Naive thymus-derived CD4-positive, alpha-beta T cell (primary cell): ENCODE measurements around the gene GDAP2. TPM values are rescaled to one million over a fixed set of nuclear protein-coding genes. Genes with fewer than 3 reads are reported as not detected.

ENCODE experiments used
- ATAC-seq: fragments of 150-1000 bp; cut with Tn5 transposase; 2 replicates; pipeline ENCODE4 v1.10.0; 2021; ENCODE audit warnings: mild to moderate bottlenecking, moderate library complexity
- CTCF ChIA-PET: fragments of 350-600 bp; sonication (Branson Sonifier 250); formaldehyde crosslinking; loops from one replicate; lab custom pipeline; 2021; ENCODE audit warnings: antibody characterized with exemption; lab: Charles Lee
- POLR2A ChIA-PET: fragments of 350-600 bp; sonication (Branson Sonifier 250); formaldehyde crosslinking; loops from one replicate; lab custom pipeline; 2021; ENCODE audit warnings: antibody characterized with exemption, inconsistent platforms; lab: Charles Lee
- DNase-seq, 9 donors: peaks; one replicate each; pipeline versions ENCODE4 v3.0.0 to v3.0.0-alpha.2; 2020 to 2022; ENCODE audit warnings: mixed read lengths in 1 of 9
- H3K27ac ChIP-seq: one replicate; pipeline ENCODE4 v1.7.0; 2013; ENCODE audit warnings: mild to moderate bottlenecking, low read depth, low read length, moderate library complexity
- H3K27me3 ChIP-seq, 2 donors: one replicate each; pipeline ENCODE4 v1.7.0; 2013; ENCODE audit warnings: low read length in 2 of 2, mild to moderate bottlenecking in 2 of 2, moderate library complexity in 2 of 2; ENCODE audit not compliant: control insufficient read depth in 2 of 2, insufficient read depth in 2 of 2
- H3K36me3 ChIP-seq, 3 experiments: 1 replicate in 2 of 3; 2 replicates in 1 of 3; pipeline ENCODE4 v1.7.0; 2013; ENCODE audit warnings: low read length in 3 of 3, mild to moderate bottlenecking in 3 of 3, moderate library complexity in 1 of 3; ENCODE audit not compliant: insufficient read depth in 3 of 3, control insufficient read depth in 2 of 3
- H3K4me1 ChIP-seq, 2 donors: one replicate each; pipeline ENCODE4 v1.7.0; 2013; ENCODE audit warnings: low read length in 2 of 2, mild to moderate bottlenecking in 2 of 2, moderate library complexity in 1 of 2; ENCODE audit not compliant: control insufficient read depth in 2 of 2, insufficient read depth in 2 of 2
- H3K4me3 ChIP-seq: 2 replicates; pipeline ENCODE4 v1.7.0; 2013; ENCODE audit warnings: mild to moderate bottlenecking, low read length
- H3K9me3 ChIP-seq, 3 experiments: 1 replicate in 2 of 3; 2 replicates in 1 of 3; pipeline ENCODE4 v1.7.0; 2013; ENCODE audit warnings: low read length in 3 of 3; ENCODE audit not compliant: control insufficient read depth in 2 of 3
- H3K27ac Mint-ChIP-seq, 9 donors: one replicate each; pipeline ENCODE4 v1.8.0; 2020 to 2022; ENCODE audit warnings: mixed read lengths in 9 of 9, mild to moderate bottlenecking in 8 of 9, moderate library complexity in 5 of 9, inconsistent platforms in 2 of 9
- H3K27me3 Mint-ChIP-seq, 5 donors: one replicate each; pipeline ENCODE4 v1.8.0; 2021 to 2022; ENCODE audit warnings: mixed read lengths in 5 of 5, mild to moderate bottlenecking in 1 of 5
- H3K36me3 Mint-ChIP-seq, 5 donors: one replicate each; pipeline ENCODE4 v1.8.0; 2020 to 2022; ENCODE audit warnings: mixed read lengths in 5 of 5, mild to moderate bottlenecking in 3 of 5, inconsistent platforms in 1 of 5
- H3K4me1 Mint-ChIP-seq, 7 donors: one replicate each; pipeline ENCODE4 v1.8.0; 2020 to 2022; ENCODE audit warnings: mixed read lengths in 7 of 7, mild to moderate bottlenecking in 3 of 7, inconsistent platforms in 1 of 7
- H3K4me3 Mint-ChIP-seq, 10 donors: one replicate each; pipeline ENCODE4 v1.8.0; 2020 to 2022; ENCODE audit warnings: mild to moderate bottlenecking in 10 of 10, mixed read lengths in 10 of 10, moderate library complexity in 6 of 10, inconsistent platforms in 2 of 10
- H3K9me3 Mint-ChIP-seq, 11 donors: one replicate each; pipeline ENCODE4 v1.8.0; 2020 to 2022; ENCODE audit warnings: mixed read lengths in 11 of 11, mild to moderate bottlenecking in 4 of 11, inconsistent platforms in 1 of 11, moderate library complexity in 1 of 11
- intact Hi-C, 2 donors: fragments of 100-400 bp; cut with micrococcal nuclease; formaldehyde crosslinking; loops; one replicate each; pipeline ENCODE4 v1.15.1; 2023
- polyA plus RNA-seq, 2 donors: library from polyadenylated mRNA; unstranded; fragments of 300-500 nt; fragmentation: Illumina TruSeq; gene quantifications; one replicate each; pipeline ENCODE4 v1.2.3, GENCODE V29; 2021
- total RNA-seq, 6 experiments: library from RNA in 5 of 6; stranded (reverse) in 5 of 6; gene quantifications; 1 replicate in 5 of 6; 2 replicates in 1 of 6; pipeline ENCODE4 v1.2.3 and lab custom pipeline; 2021 to 2026

Gene GDAP2
- total and polyA plus RNA-seq, 7 experiments from 2014 or later: 9.7 to 31.2 (median 24.9) TPM

DNA sequence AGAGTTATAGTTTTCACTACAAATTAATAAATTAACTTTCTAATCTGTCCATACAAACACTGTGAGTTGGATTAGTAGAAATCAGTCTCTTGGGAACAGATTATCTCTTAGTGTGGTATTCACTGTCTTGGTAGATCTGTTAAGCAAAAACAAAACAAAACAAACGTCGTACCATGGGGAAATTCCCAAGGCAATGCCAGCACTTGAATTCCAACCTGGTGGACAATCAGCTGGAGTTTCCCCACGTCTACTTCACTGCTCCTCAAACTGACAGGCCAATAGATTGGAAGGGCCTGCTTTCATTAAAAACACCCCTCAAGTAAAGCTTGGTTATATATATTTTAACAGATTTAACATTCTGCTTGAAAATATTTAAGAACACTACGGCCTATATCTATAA, 31.9 kb downstream of the GDAP2 start:
- Histone ChIP-seq H3K4me1 (no peaks in the 10 kb centered on the region), H3K27ac (no peak overlapping the region), H3K4me3 (no peak overlapping the region), H3K27me3 (no peaks in the 10 kb centered on the region), H3K36me3 (peaks cover 0 to 52% (median 15%) of the 10 kb centered on the region in 3 experiments), H3K9me3 (no peaks in the 10 kb centered on the region)
- Mint-ChIP-seq H3K9me3 (no peaks in the 10 kb centered on the region), H3K4me1 (peaks cover 0 to 5% (median 3%) of the 10 kb centered on the region in 7 donors), H3K27me3 (no peaks in the 10 kb centered on the region), H3K27ac (peak overlapping the region in 1 of 9 donors; percentile 42), H3K36me3 (peaks cover 14 to 38% (median 19%) of the 10 kb centered on the region in 5 donors), H3K4me3 (no peak overlapping the region)
- POLR2A ChIA-PET: interaction anchor here (0.6 kb wide), 1 partner anchor 1244 kb away, joined by 3 read pairs; no protein-coding TSS in a partner anchor
- CTCF ChIA-PET: no interaction called here
- intact Hi-C loops: loop anchor here (5.0 to 10.0 kb wide), 3 partner anchors 140 to 775 kb away; partner anchors contain the start of gene TRIM45 (in 1 of the 2)
- ATAC-seq: no peak
- no peak for DNase-seq

DNA sequence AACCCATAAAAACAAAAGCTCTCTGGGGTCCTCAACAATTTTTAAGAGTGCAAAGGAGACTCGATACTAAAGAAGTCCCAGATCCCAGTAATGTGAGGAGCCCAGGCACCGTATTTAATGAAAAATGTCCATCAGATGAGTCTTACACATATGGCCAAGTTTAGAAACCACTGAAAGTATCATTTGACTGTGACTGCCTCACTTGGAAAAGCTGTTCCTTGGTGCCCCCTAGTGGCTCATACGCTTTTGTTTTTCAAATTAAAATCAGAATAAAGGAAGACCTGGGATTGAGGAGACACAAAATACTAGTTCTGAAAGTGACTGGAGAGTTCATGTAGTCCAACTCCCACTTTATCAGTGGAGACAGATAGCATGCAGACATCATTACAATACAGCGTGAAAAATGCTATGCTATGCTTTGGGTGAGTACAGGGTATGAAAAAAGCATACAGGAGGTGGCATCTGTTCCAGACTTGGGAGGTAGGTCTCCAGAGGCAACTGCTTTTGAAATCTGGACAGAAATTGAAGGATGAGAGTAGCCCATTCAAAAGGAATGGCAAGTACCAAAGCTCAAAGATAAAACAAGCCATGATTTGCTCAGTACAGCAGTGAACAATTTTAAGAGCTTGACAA, 33.8 kb downstream of the GDAP2 start:
- intact Hi-C loops: loop anchor here (1.0 to 10.0 kb wide), 8 partner anchors 11 to 827 kb away; partner anchors contain the start of genes GDAP2 (in 1 of the 2), TRIM45 (in 1 of the 2) and WDR3 (in 1 of the 2)
- no peak overlapping the region for H3K27ac ChIP-seq
- Mint-ChIP-seq H3K27ac (peak overlapping the region in 1 of 9 donors; percentile 46), H3K27me3 (no peaks in the 10 kb centered on the region), H3K4me3 (no peak overlapping the region), H3K9me3 (no peaks in the 10 kb centered on the region), H3K36me3 (peaks cover 4 to 36% (median 14%) of the 10 kb centered on the region in 5 donors), H3K4me1 (peaks cover 0 to 5% (median 3%) of the 10 kb centered on the region in 7 donors)
- no peaks in the 10 kb centered on the region for H3K4me1 ChIP-seq
- peaks cover 0 to 49% (median 8%) of the 10 kb centered on the region in 3 experiments for H3K36me3 ChIP-seq
- ATAC-seq: peak; percentile 65
- no peaks in the 10 kb centered on the region for H3K27me3 ChIP-seq
- ChIA-PET POLR2A (no interaction called here), CTCF (interaction anchor here (0.6 to 2.1 kb wide), 5 partner anchors 14 to 1299 kb away, joined by 3 to 16 read pairs (median 4); no protein-coding TSS in a partner anchor)
- no peak overlapping the region for H3K4me3 ChIP-seq
- peak; percentile 12 to 59 (median 47) for DNase-seq
- no peaks in the 10 kb centered on the region for H3K9me3 ChIP-seq

DNA sequence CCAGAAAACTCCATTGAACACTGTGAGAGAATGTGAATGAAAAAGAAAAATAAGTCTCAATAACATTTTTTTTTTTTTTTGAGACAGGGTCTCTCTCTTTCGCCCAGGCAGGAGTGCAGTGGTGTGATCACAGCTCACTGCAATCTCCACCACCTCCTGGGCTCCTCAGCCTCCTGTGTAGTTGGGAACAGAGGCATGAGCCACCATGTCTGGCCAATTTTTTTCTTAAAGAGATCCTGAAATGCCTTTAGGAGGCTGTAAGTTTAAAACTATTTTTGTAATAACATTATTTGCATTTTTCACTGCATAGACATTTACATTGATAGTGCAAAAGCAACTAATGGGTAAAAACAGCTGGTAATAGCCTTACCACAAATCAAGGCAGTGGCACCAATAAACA, 35.3 kb downstream of the GDAP2 start:
- Histone ChIP-seq H3K9me3 (no peaks in the 10 kb centered on the region), H3K4me1 (no peaks in the 10 kb centered on the region), H3K4me3 (no peak overlapping the region), H3K27ac (no peak overlapping the region), H3K27me3 (no peaks in the 10 kb centered on the region), H3K36me3 (peaks cover 0 to 38% (median 3%) of the 10 kb centered on the region in 3 experiments)
- Mint-ChIP-seq H3K9me3 (no peaks in the 10 kb centered on the region), H3K36me3 (peaks cover 4 to 38% (median 14%) of the 10 kb centered on the region in 5 donors), H3K27ac (no peak overlapping the region), H3K27me3 (no peaks in the 10 kb centered on the region), H3K4me1 (peaks cover 0 to 5% (median 3%) of the 10 kb centered on the region in 7 donors), H3K4me3 (no peak overlapping the region)
- POLR2A ChIA-PET: no interaction called here
- ATAC-seq (no peak), DNase-seq (no peak)
- CTCF ChIA-PET: interaction anchor here (0.7 to 0.8 kb wide), 2 partner anchors 12 to 359 kb away, joined by 3 to 6 read pairs; no protein-coding TSS in a partner anchor
- intact Hi-C loops: loop anchor here (2.0 to 10.0 kb wide), 3 partner anchors 35 to 825 kb away; partner anchors contain the start of genes GDAP2 (in 1 of the 2) and WDR3 (in 1 of the 2)

DNA sequence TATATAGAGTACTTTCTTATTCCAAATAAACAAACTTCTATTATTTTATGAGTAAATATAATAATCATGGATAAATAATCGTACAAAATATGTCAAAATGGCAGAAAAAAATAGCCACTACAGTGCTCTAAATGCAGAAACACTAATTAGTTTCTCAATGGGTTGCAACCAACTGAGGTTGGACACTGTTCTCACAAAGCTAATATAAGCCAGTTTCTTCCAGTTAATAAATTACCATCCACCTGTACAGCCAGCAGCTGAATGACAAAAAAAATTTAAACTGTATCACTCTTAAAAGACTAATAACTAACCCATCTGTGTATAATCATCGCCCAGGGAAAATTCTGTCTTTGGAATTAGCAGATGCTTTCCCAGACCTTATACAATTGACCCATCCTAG, 36.9 kb downstream of the GDAP2 start:
- H3K4me1 Mint-ChIP-seq: peaks cover 0 to 5% (median 3%) of the 10 kb centered on the region in 7 donors
- intact Hi-C loops: loop anchor here in 1 of 2 donors (10.0 kb wide), 1 partner anchor 218 kb away; no protein-coding TSS in a partner anchor
- no peaks in the 10 kb centered on the region for H3K4me1 ChIP-seq
- ATAC-seq (no peak), DNase-seq (no peak)
- no peak overlapping the region for H3K27ac Mint-ChIP-seq
- POLR2A ChIA-PET: no interaction called here
- H3K27me3 Mint-ChIP-seq: no peaks in the 10 kb centered on the region
- no peak overlapping the region for H3K27ac ChIP-seq
- no peaks in the 10 kb centered on the region for H3K9me3 ChIP-seq
- no peaks in the 10 kb centered on the region for H3K27me3 ChIP-seq
- CTCF ChIA-PET: no interaction called here
- peaks cover 0 to 22% (median 0%) of the 10 kb centered on the region in 3 experiments for H3K36me3 ChIP-seq
- H3K9me3 Mint-ChIP-seq: no peaks in the 10 kb centered on the region
- peaks cover 4 to 40% (median 14%) of the 10 kb centered on the region in 5 donors for H3K36me3 Mint-ChIP-seq
- H3K4me3 ChIP-seq: no peak overlapping the region
- no peak overlapping the region for H3K4me3 Mint-ChIP-seq

DNA sequence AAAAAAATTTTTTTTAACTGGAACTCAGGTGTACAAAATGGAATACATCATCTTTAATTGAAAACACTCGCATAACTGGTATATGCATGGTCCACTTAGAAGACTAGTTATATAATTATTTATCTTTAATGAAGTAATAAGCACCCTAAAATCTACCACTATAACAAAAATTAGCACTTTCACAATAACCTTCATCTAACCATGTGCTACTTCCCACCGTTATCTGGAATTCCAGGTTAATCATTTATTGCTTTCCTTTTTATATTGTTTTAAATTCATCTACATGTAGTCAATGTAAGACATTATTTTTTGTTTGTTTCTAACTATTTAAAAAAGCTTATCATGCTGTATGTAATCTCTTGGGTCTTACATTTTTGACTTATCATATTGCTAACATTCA, 39.0 kb downstream of the GDAP2 start:
- ChIA-PET POLR2A (no interaction called here), CTCF (no interaction called here)
- no peak overlapping the region for H3K4me3 Mint-ChIP-seq
- no peak for DNase-seq
- H3K27me3 Mint-ChIP-seq: no peaks in the 10 kb centered on the region
- Histone ChIP-seq H3K4me3 (no peak overlapping the region), H3K36me3 (peaks cover 0 to 5% (median 0%) of the 10 kb centered on the region in 3 experiments), H3K27me3 (no peaks in the 10 kb centered on the region), H3K4me1 (no peaks in the 10 kb centered on the region), H3K9me3 (no peaks in the 10 kb centered on the region), H3K27ac (no peak overlapping the region)
- no peak overlapping the region for H3K27ac Mint-ChIP-seq
- peaks cover under 1 to 49% (median 17%) of the 10 kb centered on the region in 5 donors for H3K36me3 Mint-ChIP-seq
- intact Hi-C loops: loop anchor here in 1 of 2 donors (10.0 kb wide), 1 partner anchor 216 kb away; no protein-coding TSS in a partner anchor
- H3K4me1 Mint-ChIP-seq: peaks cover 0 to 8% (median under 1%) of the 10 kb centered on the region in 7 donors
- ATAC-seq: no peak
- no peaks in the 10 kb centered on the region for H3K9me3 Mint-ChIP-seq

DNA sequence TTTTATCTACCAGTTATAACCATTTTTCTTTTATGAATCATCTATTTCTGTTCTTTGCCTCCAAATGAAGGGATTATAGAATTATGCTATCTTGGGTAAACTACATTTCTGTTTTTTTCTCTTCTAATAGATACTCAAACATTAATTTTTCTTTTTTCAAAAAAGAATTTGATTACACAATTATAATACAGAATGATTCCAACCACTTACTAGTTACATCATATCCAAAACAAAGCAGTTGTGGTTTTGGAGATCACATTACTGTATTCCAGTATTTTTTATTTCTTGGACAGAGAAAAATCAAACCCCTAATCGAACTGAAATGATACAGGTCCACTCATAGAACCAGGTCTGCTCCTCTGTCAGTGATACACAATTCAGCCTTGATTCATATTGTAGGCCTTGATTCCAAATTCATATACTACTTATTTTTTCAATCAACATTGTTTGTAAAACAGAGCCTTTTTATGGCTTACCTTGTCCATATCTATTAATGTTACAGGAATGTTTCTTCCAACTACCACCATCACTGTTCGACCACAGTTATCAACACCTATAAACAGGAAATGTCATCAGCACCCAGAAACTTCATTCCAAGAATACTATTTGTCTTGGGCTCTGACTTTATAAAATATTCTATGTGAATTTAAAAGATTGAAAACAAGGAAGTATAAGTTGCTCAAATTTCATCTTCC, 43.2 kb downstream of the GDAP2 start:
- POLR2A ChIA-PET: no interaction called here
- Histone ChIP-seq H3K36me3 (peaks cover 0 to 9% (median 4%) of the 10 kb centered on the region in 3 experiments), H3K27me3 (no peaks in the 10 kb centered on the region), H3K4me3 (no peak overlapping the region), H3K4me1 (no peaks in the 10 kb centered on the region), H3K9me3 (no peaks in the 10 kb centered on the region), H3K27ac (no peak overlapping the region)
- H3K27me3 Mint-ChIP-seq: no peaks in the 10 kb centered on the region
- peaks cover 0 to 51% (median 28%) of the 10 kb centered on the region in 5 donors for H3K36me3 Mint-ChIP-seq
- no peak overlapping the region for H3K27ac Mint-ChIP-seq
- ATAC-seq: no peak
- intact Hi-C loops: no loop called here
- H3K4me3 Mint-ChIP-seq: no peak overlapping the region
- CTCF ChIA-PET: no interaction called here
- H3K9me3 Mint-ChIP-seq: no peaks in the 10 kb centered on the region
- no peak for DNase-seq
- peaks cover 0 to 8% (median 0%) of the 10 kb centered on the region in 7 donors for H3K4me1 Mint-ChIP-seq
